SK-N-SH treated with all-trans-retinoic acid at 6 μM for 48 hours (cell line): Measurements from ENCODE around the gene MMP1.

ENCODE experiments used
- ATAC-seq: fragments of 200-7000 bp; cut with Tn5 transposase; 3 replicates; pipeline ENCODE4 v1.9.1; 2020; ENCODE audit warnings: mild to moderate bottlenecking, moderate library complexity
- ARNTL ChIP-seq: fragments of 450-650 bp; formaldehyde crosslinking; IDR thresholded peaks from 2 replicates; pipeline ENCODE4 v1.5.0; 2020; ENCODE audit warnings: low read depth, mild to moderate bottlenecking, moderate library complexity, borderline replicate concordance
- BACH2 ChIP-seq: fragments of 250-450 bp; sonication (Bioruptor Pico); IDR thresholded peaks from 2 replicates; pipeline ENCODE4 v1.9.0; 2021; ENCODE audit warnings: mild to moderate bottlenecking, borderline replicate concordance
- CREB5 ChIP-seq: fragments of 250-450 bp; sonication (Bioruptor Pico); IDR thresholded peaks from 2 replicates; pipeline ENCODE4 v1.5.1; 2020; ENCODE audit warnings: low read depth, mild to moderate bottlenecking, moderate library complexity
- CSDC2 ChIP-seq: fragments of 250-450 bp; sonication (Bioruptor Pico); IDR thresholded peaks from 2 replicates; pipeline ENCODE4 v1.5.0; 2020; ENCODE audit warnings: mild to moderate bottlenecking, moderate library complexity
- CSRNP3 ChIP-seq: fragments of 250-450 bp; sonication (Bioruptor Pico); IDR thresholded peaks from 2 replicates; pipeline ENCODE4 v1.5.1; 2021; ENCODE audit warnings: mild to moderate bottlenecking, moderate library complexity
- GLIS3 ChIP-seq: fragments of 250-450 bp; sonication (Bioruptor Pico); IDR thresholded peaks from 2 replicates; pipeline ENCODE4 v1.5.0; 2020; ENCODE audit warnings: mild to moderate bottlenecking, moderate library complexity
- ISL1 ChIP-seq: fragments of 250-450 bp; sonication (Bioruptor Pico); IDR thresholded peaks from 2 replicates; pipeline ENCODE4 v2.1.2; 2022; ENCODE audit warnings: mild to moderate bottlenecking, moderate library complexity
- OSR1 ChIP-seq: fragments of 250-450 bp; sonication (Bioruptor Pico); IDR thresholded peaks from 2 replicates; pipeline ENCODE4 v1.8.0; 2022; ENCODE audit warnings: moderate library complexity, mild to moderate bottlenecking, inconsistent platforms
- PATZ1 ChIP-seq: fragments of 250-450 bp; sonication (Bioruptor Pico); IDR thresholded peaks from 2 replicates; pipeline ENCODE4 v1.8.0; 2020; ENCODE audit warnings: mild to moderate bottlenecking, moderate library complexity, borderline replicate concordance
- POU6F1 ChIP-seq: fragments of 250-450 bp; sonication (Bioruptor Pico); IDR thresholded peaks from 2 replicates; pipeline ENCODE4 v1.8.0; 2021; ENCODE audit warnings: low read depth, mild to moderate bottlenecking, moderate library complexity, borderline replicate concordance
- PPARA ChIP-seq: fragments of 250-450 bp; sonication (Bioruptor Pico); IDR thresholded peaks from 2 replicates; pipeline ENCODE4 v1.5.0; 2020; ENCODE audit warnings: mild to moderate bottlenecking, borderline replicate concordance
- RARB ChIP-seq: fragments of 250-450 bp; sonication (Bioruptor Pico); IDR thresholded peaks from 2 replicates; pipeline ENCODE4 v1.8.0; 2021; ENCODE audit warnings: mild to moderate bottlenecking, moderate library complexity
- SNAI2 ChIP-seq: fragments of 250-450 bp; sonication (Bioruptor Pico); IDR thresholded peaks from 2 replicates; pipeline ENCODE4 v1.5.0; 2020; ENCODE audit warnings: mild to moderate bottlenecking, moderate library complexity
- TCF4 ChIP-seq: fragments of 250-450 bp; sonication (Bioruptor Pico); IDR thresholded peaks from 2 replicates; pipeline ENCODE4 v1.8.0; 2021; ENCODE audit warnings: mild to moderate bottlenecking, moderate library complexity, borderline replicate concordance
- TOX ChIP-seq: fragments of 250-450 bp; sonication (Bioruptor Pico); IDR thresholded peaks from 2 replicates; pipeline ENCODE4 v1.8.0; 2021; ENCODE audit warnings: mild to moderate bottlenecking, moderate library complexity, borderline replicate concordance
- TSHZ2 ChIP-seq: fragments of 250-450 bp; sonication (Bioruptor Pico); IDR thresholded peaks from 2 replicates; pipeline ENCODE4 v1.5.0; 2020; ENCODE audit warnings: mild to moderate bottlenecking, moderate library complexity
- ZC3H10 ChIP-seq: fragments of 250-450 bp; sonication (Bioruptor Pico); IDR thresholded peaks from 2 replicates; pipeline ENCODE4 v1.5.1; 2021; ENCODE audit warnings: mild to moderate bottlenecking, moderate library complexity
- ZFP3 ChIP-seq: fragments of 250-450 bp; sonication (Bioruptor Pico); IDR thresholded peaks from 2 replicates; pipeline ENCODE4 v1.5.0; 2020; ENCODE audit warnings: mild to moderate bottlenecking, moderate library complexity
- ZFP30 ChIP-seq: fragments of 450-650 bp; formaldehyde crosslinking; IDR thresholded peaks from 2 replicates; pipeline ENCODE4 v1.5.0; 2022; ENCODE audit warnings: mild to moderate bottlenecking, moderate library complexity
- ZNF8 ChIP-seq: fragments of 450-650 bp; formaldehyde crosslinking; IDR thresholded peaks from 2 replicates; pipeline ENCODE4 v1.5.0; 2020; ENCODE audit warnings: mild to moderate bottlenecking, moderate library complexity

MMP1 gene

GRCh38 chr11:102788334-102788995 lies 9.5 kb downstream of the MMP1 start (continued):
- TF ChIP-seq OSR1 (CRISPR knock-in tag) (no peak), ZNF8 (CRISPR knock-in tag) (no peak)

- no peak for ATAC-seq
- no peak for TF ChIP-seq ARNTL (CRISPR knock-in tag)
- TF ChIP-seq ZC3H10 (CRISPR knock-in tag) = no peak
- TF ChIP-seq RARB = no peak
- no peak for TF ChIP-seq ZFP3
- no peak for TF ChIP-seq TSHZ2 (CRISPR knock-in tag)
- no peak for TF ChIP-seq PATZ1
- no peak for TF ChIP-seq PPARA (CRISPR knock-in tag)
- no peak for TF ChIP-seq TCF4 (CRISPR knock-in tag)
- no peak for TF ChIP-seq OSR1 (CRISPR knock-in tag)
- TF ChIP-seq ISL1 (CRISPR knock-in tag) = no peak
- TF ChIP-seq CSDC2 (CRISPR knock-in tag) = no peak
- no peak for TF ChIP-seq BACH2 (CRISPR knock-in tag)
- TF ChIP-seq CSRNP3 (CRISPR knock-in tag) = no peak
- TF ChIP-seq GLIS3 (CRISPR knock-in tag) = no peak
- TF ChIP-seq CREB5 (CRISPR knock-in tag) = no peak
- no peak for TF ChIP-seq SNAI2 (CRISPR knock-in tag)
Measured at GRCh38 chr11:102784380-102784779, 13.6 kb downstream of the MMP1 start.

GRCh38 chr11:102783720-102784119 lies 14.2 kb downstream of the MMP1 start:
- ATAC-seq = no peak
- no peak for TF ChIP-seq ZNF8 (CRISPR knock-in tag)
- TF ChIP-seq ZFP30 (CRISPR knock-in tag) = no peak
- no peak for TF ChIP-seq GLIS3 (CRISPR knock-in tag)

GRCh38 chr11:102783016-102783415 lies 14.9 kb downstream of the MMP1 start:
- no peak for ATAC-seq
- TF ChIP-seq TSHZ2 (CRISPR knock-in tag) (no peak), ZC3H10 (CRISPR knock-in tag) (no peak), ZFP30 (CRISPR knock-in tag) (no peak), TCF4 (CRISPR knock-in tag) (no peak), RARB (no peak), POU6F1 (CRISPR knock-in tag) (no peak), OSR1 (CRISPR knock-in tag) (no peak), TOX (CRISPR knock-in tag) (no peak), CSRNP3 (CRISPR knock-in tag) (no peak), SNAI2 (CRISPR knock-in tag) (no peak), CREB5 (CRISPR knock-in tag) (no peak), PPARA (CRISPR knock-in tag) (no peak)
